Heart left ventricle (tissue), 16 donors: ENCODE data around the gene PPIA. TPM values are rescaled to one million over a fixed set of nuclear protein-coding genes. Genes with fewer than 3 reads are reported as not detected.
A peak's percentile ranks its signal among the peaks of the same experiment; 100 is the strongest.

Source experiments
- ATAC-seq, 4 donors: fragments of 200-7000 bp; cut with Tn5 transposase; one replicate each; pipeline ENCODE4 v1.9.1; 2020 to 2022; ENCODE audit warnings: moderate library complexity in 4 of 4, mild to moderate bottlenecking in 3 of 4, moderate number of reproducible peaks in 1 of 4
- DNase-seq, 5 donors: peaks; one replicate each; pipeline ENCODE4 v3.0.0-alpha.2; 2020
- H3K27ac ChIP-seq, 12 donors: fragments of 200-600 bp; sonication (generic) in 4 of 12; one replicate each; pipeline versions ENCODE4 v1.5.0 to v1.8.0; 2016 to 2022; ENCODE audit warnings: mild to moderate bottlenecking in 2 of 12
- H3K27me3 ChIP-seq, 9 donors: fragments of 200-600 bp; sonication (generic) in 2 of 9; one replicate each; pipeline versions ENCODE4 v1.5.1 to v1.8.0; 2016 to 2022; ENCODE audit warnings: mild to moderate bottlenecking in 3 of 9
- H3K36me3 ChIP-seq, 9 donors: fragments of 200-600 bp; sonication (generic) in 2 of 9; one replicate each; pipeline versions ENCODE4 v1.5.0 to v1.8.0; 2018 to 2022; ENCODE audit warnings: mild to moderate bottlenecking in 2 of 9
- H3K4me1 ChIP-seq, 12 donors: fragments of 200-600 bp; sonication (generic) in 4 of 12; one replicate each; pipeline versions ENCODE4 v1.5.0 to v1.8.0; 2016 to 2022; ENCODE audit warnings: mild to moderate bottlenecking in 3 of 12
- H3K4me3 ChIP-seq, 12 donors: fragments of 200-600 bp; sonication (generic) in 4 of 12; one replicate each; pipeline versions ENCODE4 v1.5.0 to v1.8.0; 2017 to 2022; ENCODE audit warnings: mild to moderate bottlenecking in 9 of 12, moderate library complexity in 4 of 12
- H3K9me3 ChIP-seq, 12 donors: fragments of 200-600 bp; sonication (generic) in 4 of 12; one replicate each; pipeline versions ENCODE4 v1.5.0 to v1.8.0; 2016 to 2022; ENCODE audit warnings: mild to moderate bottlenecking in 1 of 12
- POLR2A ChIP-seq, 2 donors: fragments of 450-650 bp; IDR thresholded peaks; one replicate each; pipeline ENCODE4 v1.6.1; 2017; ENCODE audit warnings: antibody characterized with exemption in 2 of 2, mild to moderate bottlenecking in 2 of 2, moderate library complexity in 2 of 2
- WGBS, 4 donors: extraction: QIAGEN DNeasy Blood & Tissue Kit in 2 of 4; methylation state at CpG; one replicate each; pipeline versions ENCODE4 v1.1.5 to v1.1.7; 2013 to 2018; 5-methylcytosine and 5-hydroxymethylcytosine counted together
- intact Hi-C, 10 donors: fragments of 100-400 bp; cut with DNase I; formaldehyde crosslinking; loops; one replicate each; pipeline versions ENCODE4 v1.11.1 to v1.14.2; 2022
- polyA plus RNA-seq, 2 donors: library from polyadenylated mRNA; stranded (reverse); fragments of 200-250 nt; gene quantifications; one replicate each; pipeline ENCODE4 v1.2.3, GENCODE V29; 2013
- total RNA-seq, 9 donors: library from RNA; depleted of rRNA in 2 of 9; stranded (reverse); fragments of >200 nt in 2 of 9; fragmentation: NEBNext Ultra II Directional in 3 of 9; extraction: Animal tissue kit (Norgen Biotek cat#: 25700) in 3 of 9; gene quantifications; one replicate each; pipeline versions ENCODE4 v1.1.0 to v1.2.4, GENCODE V29; 2016 to 2023
- TF ChIP-seq, protein P1 (sequence below), 12 donors: fragments of 200-600 bp; sonication (generic) in 4 of 12; IDR thresholded peaks; one replicate each; pipeline versions ENCODE4 v1.5.0 to v1.8.0; 2018 to 2022; ENCODE audit warnings: antibody characterized with exemption in 12 of 12, mild to moderate bottlenecking in 5 of 12
- donor health status: ischemic (EF 13 %, LVEDD 7.1; RV severe dilation, severe dysfunction).
- donor health status: healthy with polysubstance abuse.
- donor health status: DM: no; HTN: yes; CAD: no.
- donor health status: DM: no; HTN: no; CAD: no.
- donor health status: ischemic (EF 25% LVEDD 6.9; RV normal size, moderate dysfunction).
- donor health status: ischemic (EF 25% LVEDD 5.7; RV mildly dilated, moderate dysfunction).
- donor health status: healthy.
- donor health status: DM: yes; HTN: yes; CAD: no.
- donor health status: ischemic (EF 35%, LVEDD 5.7; RV mildly dilated, moderate dysfunction).
- donor health status: nonischemic (EF 11% LVEDD 7.7; RV severe dilation, severe dysfunction).
- donor health status: DM: yes; HTN: yes; CAD: no.
- donor health status: PGD.
- donor health status: ischemic (EF 29% LVEDD 5.4; RV normal size, mild dysfunction).
- donor health status: nonischemic (EF 23%, LVEDD 6.1; RV moderate dilation, normal function).

The PPIA gene
- total and polyA plus RNA-seq, 11 donors, result 327 to 3,804 (median 743) TPM

DNA sequence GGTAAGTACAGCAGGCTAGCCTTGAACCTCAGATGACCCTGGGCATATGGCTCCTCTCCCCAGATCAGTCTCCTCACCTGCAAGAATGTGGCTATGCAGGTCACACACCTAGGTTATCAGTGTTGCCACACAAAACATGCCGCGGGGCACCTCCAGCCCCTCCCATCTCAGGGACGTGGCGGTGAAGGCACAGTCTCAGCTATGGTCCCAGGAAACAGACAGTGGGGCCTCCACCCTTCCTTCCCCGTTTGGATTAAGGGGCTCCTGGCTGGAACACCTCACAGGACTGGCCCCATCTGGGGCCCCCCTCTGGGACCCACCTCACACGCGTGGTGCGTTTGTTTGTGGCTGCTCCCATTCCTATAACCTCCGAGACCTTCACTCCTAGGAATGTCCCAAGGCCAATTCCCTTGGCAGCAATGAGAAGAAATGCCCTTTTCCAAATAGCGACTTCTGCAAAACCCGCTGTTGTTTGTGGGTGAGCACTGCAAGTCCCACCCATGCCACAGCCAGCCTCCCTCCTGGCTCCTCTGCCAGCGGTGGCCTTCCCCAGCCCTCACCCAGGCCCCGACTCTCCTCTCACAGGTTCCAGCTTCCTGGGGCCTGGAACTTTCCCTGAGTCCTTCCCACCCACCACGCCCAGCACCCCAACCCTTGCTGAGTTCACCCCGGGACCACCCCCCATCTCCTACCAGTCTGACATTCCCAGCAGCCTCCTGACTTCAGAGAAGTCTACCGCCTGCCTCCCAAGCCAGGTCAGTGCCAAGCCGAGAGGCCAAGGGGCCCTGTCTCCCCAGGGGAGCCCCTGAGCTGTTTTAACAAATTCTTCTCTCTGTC is 30.7 kb upstream of the PPIA start:
- 91 to 95% (median 92%) methylated on average over 15 to 17 of the region's 17 CpGs for WGBS, 4 donors
- Histone ChIP-seq H3K4me1 (peaks cover 14 to 45% (median 38%) of the 10 kb centered on the region in 12 donors), H3K9me3 (no peaks in the 10 kb centered on the region), H3K36me3 (peaks cover 3 to 73% (median 69%) of the 10 kb centered on the region in 9 donors), H3K27me3 (no peaks in the 10 kb centered on the region), H3K4me3 (no peak overlapping the region), H3K27ac (no peak overlapping the region)
- DNase-seq, result no peak
- TF ChIP-seq, protein P1, sequence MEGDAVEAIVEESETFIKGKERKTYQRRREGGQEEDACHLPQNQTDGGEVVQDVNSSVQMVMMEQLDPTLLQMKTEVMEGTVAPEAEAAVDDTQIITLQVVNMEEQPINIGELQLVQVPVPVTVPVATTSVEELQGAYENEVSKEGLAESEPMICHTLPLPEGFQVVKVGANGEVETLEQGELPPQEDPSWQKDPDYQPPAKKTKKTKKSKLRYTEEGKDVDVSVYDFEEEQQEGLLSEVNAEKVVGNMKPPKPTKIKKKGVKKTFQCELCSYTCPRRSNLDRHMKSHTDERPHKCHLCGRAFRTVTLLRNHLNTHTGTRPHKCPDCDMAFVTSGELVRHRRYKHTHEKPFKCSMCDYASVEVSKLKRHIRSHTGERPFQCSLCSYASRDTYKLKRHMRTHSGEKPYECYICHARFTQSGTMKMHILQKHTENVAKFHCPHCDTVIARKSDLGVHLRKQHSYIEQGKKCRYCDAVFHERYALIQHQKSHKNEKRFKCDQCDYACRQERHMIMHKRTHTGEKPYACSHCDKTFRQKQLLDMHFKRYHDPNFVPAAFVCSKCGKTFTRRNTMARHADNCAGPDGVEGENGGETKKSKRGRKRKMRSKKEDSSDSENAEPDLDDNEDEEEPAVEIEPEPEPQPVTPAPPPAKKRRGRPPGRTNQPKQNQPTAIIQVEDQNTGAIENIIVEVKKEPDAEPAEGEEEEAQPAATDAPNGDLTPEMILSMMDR (IDR thresholded peaks at IDR 0.05), result no peak
- TF ChIP-seq POLR2A (IDR thresholded peaks at IDR 0.05), result no peak
- intact Hi-C loops, result no loop called here
- ATAC-seq, result no peak

DNA sequence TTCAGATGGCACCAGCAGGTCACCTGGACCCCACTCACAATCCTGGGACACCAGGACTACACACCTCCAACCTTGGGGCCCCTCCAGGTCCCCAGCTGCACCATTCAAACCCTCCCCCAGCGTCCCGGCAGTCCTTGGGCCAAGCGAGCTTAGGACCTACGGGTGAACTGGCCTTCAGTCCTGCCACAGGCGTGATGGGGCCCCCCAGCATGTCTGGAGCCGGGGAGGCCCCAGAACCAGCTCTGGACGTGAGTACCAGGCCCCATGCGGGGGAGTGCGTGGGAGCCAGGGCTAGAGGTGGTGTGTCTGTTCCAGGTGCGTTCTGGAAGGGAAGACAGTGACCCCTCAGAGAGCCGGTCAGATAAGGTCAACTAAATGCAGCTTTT is 30.1 kb upstream of the PPIA start:
- WGBS, 4 donors, result 92 to 94% (median 93%) methylated on average over 11 of the region's 11 CpGs
- intact Hi-C loops, result no loop called here
- H3K27me3 ChIP-seq, result no peaks in the 10 kb centered on the region
- no peak overlapping the region for H3K27ac ChIP-seq
- DNase-seq, result no peak
- no peak overlapping the region for H3K4me3 ChIP-seq
- peaks cover 3 to 66% (median 65%) of the 10 kb centered on the region in 9 donors for H3K36me3 ChIP-seq
- TF ChIP-seq POLR2A (IDR thresholded peaks at IDR 0.05), result no peak
- TF ChIP-seq, protein P1 (IDR thresholded peaks at IDR 0.05), result no peak
- H3K9me3 ChIP-seq, result no peaks in the 10 kb centered on the region
- peaks cover 14 to 46% (median 38%) of the 10 kb centered on the region in 12 donors for H3K4me1 ChIP-seq
- ATAC-seq, result no peak

DNA sequence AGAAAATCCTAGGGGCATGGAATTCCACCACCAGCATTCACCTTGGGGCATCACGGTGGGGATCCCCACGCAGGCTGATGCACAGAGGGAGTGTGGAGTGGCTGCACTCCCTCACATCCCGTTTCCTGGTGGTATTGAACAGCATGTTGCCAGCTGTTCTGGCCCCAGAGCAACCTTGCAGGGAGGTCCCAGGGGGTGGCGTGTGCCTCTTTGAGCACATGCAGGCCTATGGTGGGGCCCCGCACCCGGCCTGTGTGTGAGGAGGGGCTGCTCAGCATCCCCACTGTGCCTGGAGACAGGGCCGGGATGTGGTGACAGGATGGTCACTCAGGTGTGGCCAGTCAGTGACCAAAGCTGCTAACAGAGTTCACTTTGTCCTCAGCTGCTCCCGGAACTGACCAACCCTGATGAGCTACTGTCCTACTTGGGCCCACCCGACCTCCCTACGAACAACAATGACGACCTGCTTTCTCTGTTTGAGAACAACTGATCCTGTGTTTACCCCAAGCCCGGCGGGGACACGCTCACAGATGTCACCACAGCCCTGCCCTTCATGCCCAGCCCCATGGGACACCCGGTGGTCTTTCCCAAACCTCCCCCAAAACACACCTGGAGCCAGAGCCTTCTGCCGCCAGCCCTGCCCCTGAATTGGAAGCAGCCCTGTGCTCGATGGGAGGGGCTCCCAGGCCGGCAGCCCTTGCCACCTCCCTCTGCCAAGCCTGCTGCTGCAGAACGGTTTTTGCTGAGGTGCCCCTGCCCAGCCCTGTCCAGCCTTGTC is 29.2 kb upstream of the PPIA start:
- peaks cover 3 to 57% (median 55%) of the 10 kb centered on the region in 9 donors for H3K36me3 ChIP-seq
- DNase-seq (no peak), ATAC-seq (no peak)
- 68 to 78% (median 70%) methylated on average over 14 to 19 of the region's 19 CpGs for WGBS, 4 donors
- no peaks in the 10 kb centered on the region for H3K27me3 ChIP-seq
- intact Hi-C loops, result no loop called here
- peak overlapping the region; percentile 61 to 87 (median 71) for H3K27ac ChIP-seq
- TF ChIP-seq, protein P1 (IDR thresholded peaks at IDR 0.05), result no peak
- TF ChIP-seq POLR2A (IDR thresholded peaks at IDR 0.05), result no peak
- H3K4me1 ChIP-seq, result peaks cover 14 to 41% (median 34%) of the 10 kb centered on the region in 12 donors
- no peaks in the 10 kb centered on the region for H3K9me3 ChIP-seq
- H3K4me3 ChIP-seq, result no peak overlapping the region
